Activated CD4-positive, alpha-beta T cell treated with anti-CD3 and anti-CD28 coated beads, Interleukin-10, Interleukin-2, amounts not matched to agents 100 ng/mL and 50 ng/mL, durations not matched to agents 16 hours and 8 hours (primary cell): ENCODE results near the gene ACOT7.

ENCODE experiments used
- DNase-seq: peaks from one replicate; pipeline ENCODE4 v3.0.0-alpha.2; 2020

Gene ACOT7

GRCh38 chr1:6245869-6246496 is 147.6 kb downstream of the ACOT7 start:
- DNase-seq: peak; percentile 75

- peak; percentile 84 for DNase-seq
Measured at GRCh38 chr1:6245086-6245868, 148.3 kb downstream of the ACOT7 start.

GRCh38 chr1:6244401-6245049 is 149.0 kb downstream of the ACOT7 start:
- DNase-seq: no peak

GRCh38 chr1:6243993-6244392 is 149.6 kb downstream of the ACOT7 start, which contains the start of gene HES3:
Gene HES3, plus strand, starts transcription at chr1:6244179. Its CDS starts 187 bp downstream, at chr1:6244366.
- DNase-seq: no peak

GRCh38 chr1:6243053-6243834 is 150.3 kb downstream of the ACOT7 start:
- DNase-seq: no peak

- no peak for DNase-seq
Measured at GRCh38 chr1:6241887-6242740, 151.5 kb downstream of the ACOT7 start.

- no peak for DNase-seq
Measured at GRCh38 chr1:6241107-6241886, 152.3 kb downstream of the ACOT7 start.

GRCh38 chr1:6239950-6240768 is 153.4 kb downstream of the ACOT7 start:
- DNase-seq: no peak

- no peak for DNase-seq
Measured at GRCh38 chr1:6239213-6239752, 154.3 kb downstream of the ACOT7 start.

- DNase-seq: no peak
Measured at GRCh38 chr1:6237093-6237492, 156.5 kb downstream of the ACOT7 start.

GRCh38 chr1:6235296-6235677 is 158.3 kb downstream of the ACOT7 start:
- peak; percentile 34 for DNase-seq

GRCh38 chr1:6234502-6235295 is 158.9 kb downstream of the ACOT7 start:
- DNase-seq: no peak

GRCh38 chr1:6233376-6233775 is 160.2 kb downstream of the ACOT7 start:
- DNase-seq: no peak

- DNase-seq: no peak
Measured at GRCh38 chr1:6225651-6226050, 167.9 kb downstream of the ACOT7 start.

- no peak for DNase-seq
Measured at GRCh38 chr1:6224718-6225117, 168.8 kb downstream of the ACOT7 start.

- no peak for DNase-seq
Measured at GRCh38 chr1:6223617-6224016, 169.9 kb downstream of the ACOT7 start.

GRCh38 chr1:6222636-6223035 is 170.9 kb downstream of the ACOT7 start:
- no peak for DNase-seq

- DNase-seq: no peak
Measured at GRCh38 chr1:6221210-6221784, 172.3 kb downstream of the ACOT7 start.

- DNase-seq: no peak
Measured at GRCh38 chr1:6220236-6220635, 173.3 kb downstream of the ACOT7 start.
